Hair follicular keratinocyte (primary cell): Measurements from ENCODE around the gene BCKDK. TPM values are rescaled to one million over a fixed set of nuclear protein-coding genes. Genes with fewer than 3 reads are reported as not detected.

Experiments used
- total RNA-seq: library from RNA; depleted of rRNA; stranded (reverse); fragments of >200 nt; gene quantifications from 2 replicates; pipeline ENCODE4 v1.2.3, GENCODE V29; 2015

The BCKDK gene
- 58.3 and 75.5 TPM in 2 replicates for total RNA-seq

GRCh38 chr16:31108035-31108793, at the start of gene BCKDK:
TSS of gene BCKDK (plus strand) at chr16:31108386. CDS start at chr16:31109224, 838 bp downstream.

GRCh38 chr16:31073970-31074813, 34.0 kb upstream of the BCKDK start, which contains the start of the genes ZNF646 and ZNF668:
TSS of gene ZNF646 (plus strand) at chr16:31074422. CDS start at chr16:31076325, 1,903 bp downstream.
TSS of gene ZNF668 (minus strand) at chr16:31074240. CDS start at chr16:31064459, 9,781 bp downstream.

GRCh38 chr16:31088459-31089183, 19.6 kb upstream of the BCKDK start, which contains the start of gene PRSS53:
TSS of gene PRSS53 (minus strand) at chr16:31088943. CDS start at chr16:31088809, 134 bp downstream.

GRCh38 chr16:31094424-31095120, 13.6 kb upstream of the BCKDK start, which contains the start of gene VKORC1:
TSS of gene VKORC1 (minus strand) at chr16:31094797. CDS start at chr16:31094729, 68 bp downstream.

GRCh38 chr16:31117384-31118222, 9.4 kb downstream of the BCKDK start, which contains the start of gene KAT8:
TSS of gene KAT8 (plus strand) at chr16:31117664. CDS start at chr16:31117682, 18 bp downstream.

GRCh38 chr16:31135535-31136286, 27.5 kb downstream of the BCKDK start, which contains the start of gene PRSS8:
TSS of gene PRSS8 (minus strand) at chr16:31135727. CDS start at chr16:31135498, 229 bp downstream.

GRCh38 chr16:31149894-31150890, 42.0 kb downstream of the BCKDK start, which contains the start of gene PRSS36:
TSS of gene PRSS36 (minus strand) at chr16:31150066. CDS start at chr16:31150035, 31 bp downstream.

Other genes with a start within 250 kb of the BCKDK start
- gene BCL7C, start 214.3 kb upstream of the BCKDK start, total RNA-seq = 57.1 and 73.8 TPM in 2 replicates
- gene CTF1, start 211.8 kb upstream of the BCKDK start, total RNA-seq = 0.57 and 4.2 TPM in 2 replicates
- 29.6 and 33.9 TPM in 2 replicates for gene FBXL19, start 184.8 kb upstream of the BCKDK start, total RNA-seq
- 13.6 and 34.4 TPM in 2 replicates for gene ORAI3, start 159.3 kb upstream of the BCKDK start, total RNA-seq
- gene SETD1A, start 150.6 kb upstream of the BCKDK start, total RNA-seq = 2.6 and 3.5 TPM in 2 replicates
- gene HSD3B7, start 123.2 kb upstream of the BCKDK start, total RNA-seq = 7.9 and 10.3 TPM in 2 replicates
- 0.08 and 0.34 TPM in 2 replicates for gene STX1B, start 97.7 kb upstream of the BCKDK start, total RNA-seq
- gene STX4, start 74.8 kb upstream of the BCKDK start, total RNA-seq = 23.5 and 24.9 TPM in 2 replicates
- 12.5 and 15.6 TPM in 2 replicates for gene ZNF668, start 34.1 kb upstream of the BCKDK start, total RNA-seq
- 7.3 and 11.6 TPM in 2 replicates for gene ZNF646, start 34.0 kb upstream of the BCKDK start, total RNA-seq
- 0.86 and 1.8 TPM in 2 replicates for gene PRSS53, start 19.4 kb upstream of the BCKDK start, total RNA-seq
- gene VKORC1, start 13.6 kb upstream of the BCKDK start, total RNA-seq = 99.6 and 107 TPM in 2 replicates
- gene KAT8, start 9.3 kb downstream of the BCKDK start, total RNA-seq = 27.1 and 30.1 TPM in 2 replicates
- gene PRSS8, start 27.3 kb downstream of the BCKDK start, total RNA-seq = 59.2 and 120 TPM in 2 replicates
- 0.16 and 0.19 TPM in 2 replicates for gene PRSS36, start 41.7 kb downstream of the BCKDK start, total RNA-seq
- gene FUS, start 71.8 kb downstream of the BCKDK start, total RNA-seq = 26.5 and 51.1 TPM in 2 replicates
- 102 and 138 TPM in 2 replicates for gene PYCARD, start 94.4 kb downstream of the BCKDK start, total RNA-seq
- not detected in 2 replicates for gene TRIM72, start 105.7 kb downstream of the BCKDK start, total RNA-seq
- not detected in 2 replicates for gene PYDC1, start 108.7 kb downstream of the BCKDK start, total RNA-seq
- gene ITGAM, start 151.6 kb downstream of the BCKDK start, total RNA-seq = not detected in 2 replicates
- not detected in 2 replicates for gene ITGAX, start 246.8 kb downstream of the BCKDK start, total RNA-seq